Naive thymus-derived CD4-positive, alpha-beta T cell (primary cell): ENCODE measurements around the gene LILRA1. TPM values are rescaled to one million over a fixed set of nuclear protein-coding genes. Genes with fewer than 3 reads are reported as not detected.
"Not testable (repeated sequence)": the region's sequence is repeated elsewhere in the genome, so short reads cannot be mapped to it uniquely, and the experiment has no call there.

Experiments used
- ATAC-seq: fragments of 150-1000 bp; cut with Tn5 transposase; 2 replicates; pipeline ENCODE4 v1.10.0; 2021; ENCODE audit warnings: mild to moderate bottlenecking, moderate library complexity
- CTCF ChIA-PET: fragments of 350-600 bp; sonication (Branson Sonifier 250); formaldehyde crosslinking; loops from one replicate; lab custom pipeline; 2021; ENCODE audit warnings: antibody characterized with exemption; lab: Charles Lee
- POLR2A ChIA-PET: fragments of 350-600 bp; sonication (Branson Sonifier 250); formaldehyde crosslinking; loops from one replicate; lab custom pipeline; 2021; ENCODE audit warnings: antibody characterized with exemption, inconsistent platforms; lab: Charles Lee
- DNase-seq, 9 donors: peaks; one replicate each; pipeline versions ENCODE4 v3.0.0 to v3.0.0-alpha.2; 2020 to 2022; ENCODE audit warnings: mixed read lengths in 1 of 9
- H3K27ac ChIP-seq: one replicate; pipeline ENCODE4 v1.7.0; 2013; ENCODE audit warnings: mild to moderate bottlenecking, low read depth, low read length, moderate library complexity
- H3K27me3 ChIP-seq, 2 donors: one replicate each; pipeline ENCODE4 v1.7.0; 2013; ENCODE audit warnings: low read length in 2 of 2, mild to moderate bottlenecking in 2 of 2, moderate library complexity in 2 of 2; ENCODE audit not compliant: control insufficient read depth in 2 of 2, insufficient read depth in 2 of 2
- H3K36me3 ChIP-seq, 3 experiments: 1 replicate in 2 of 3; 2 replicates in 1 of 3; pipeline ENCODE4 v1.7.0; 2013; ENCODE audit warnings: low read length in 3 of 3, mild to moderate bottlenecking in 3 of 3, moderate library complexity in 1 of 3; ENCODE audit not compliant: insufficient read depth in 3 of 3, control insufficient read depth in 2 of 3
- H3K4me1 ChIP-seq, 2 donors: one replicate each; pipeline ENCODE4 v1.7.0; 2013; ENCODE audit warnings: low read length in 2 of 2, mild to moderate bottlenecking in 2 of 2, moderate library complexity in 1 of 2; ENCODE audit not compliant: control insufficient read depth in 2 of 2, insufficient read depth in 2 of 2
- H3K4me3 ChIP-seq: 2 replicates; pipeline ENCODE4 v1.7.0; 2013; ENCODE audit warnings: mild to moderate bottlenecking, low read length
- H3K9me3 ChIP-seq, 3 experiments: 1 replicate in 2 of 3; 2 replicates in 1 of 3; pipeline ENCODE4 v1.7.0; 2013; ENCODE audit warnings: low read length in 3 of 3; ENCODE audit not compliant: control insufficient read depth in 2 of 3
- H3K27ac Mint-ChIP-seq, 9 donors: one replicate each; pipeline ENCODE4 v1.8.0; 2020 to 2022; ENCODE audit warnings: mixed read lengths in 9 of 9, mild to moderate bottlenecking in 8 of 9, moderate library complexity in 5 of 9, inconsistent platforms in 2 of 9
- H3K27me3 Mint-ChIP-seq, 5 donors: one replicate each; pipeline ENCODE4 v1.8.0; 2021 to 2022; ENCODE audit warnings: mixed read lengths in 5 of 5, mild to moderate bottlenecking in 1 of 5
- H3K36me3 Mint-ChIP-seq, 5 donors: one replicate each; pipeline ENCODE4 v1.8.0; 2020 to 2022; ENCODE audit warnings: mixed read lengths in 5 of 5, mild to moderate bottlenecking in 3 of 5, inconsistent platforms in 1 of 5
- H3K4me1 Mint-ChIP-seq, 7 donors: one replicate each; pipeline ENCODE4 v1.8.0; 2020 to 2022; ENCODE audit warnings: mixed read lengths in 7 of 7, mild to moderate bottlenecking in 3 of 7, inconsistent platforms in 1 of 7
- H3K4me3 Mint-ChIP-seq, 10 donors: one replicate each; pipeline ENCODE4 v1.8.0; 2020 to 2022; ENCODE audit warnings: mild to moderate bottlenecking in 10 of 10, mixed read lengths in 10 of 10, moderate library complexity in 6 of 10, inconsistent platforms in 2 of 10
- H3K9me3 Mint-ChIP-seq, 11 donors: one replicate each; pipeline ENCODE4 v1.8.0; 2020 to 2022; ENCODE audit warnings: mixed read lengths in 11 of 11, mild to moderate bottlenecking in 4 of 11, inconsistent platforms in 1 of 11, moderate library complexity in 1 of 11
- intact Hi-C, 2 donors: fragments of 100-400 bp; cut with micrococcal nuclease; formaldehyde crosslinking; loops; one replicate each; pipeline ENCODE4 v1.15.1; 2023
- polyA plus RNA-seq, 2 donors: library from polyadenylated mRNA; unstranded; fragments of 300-500 nt; fragmentation: Illumina TruSeq; gene quantifications; one replicate each; pipeline ENCODE4 v1.2.3, GENCODE V29; 2021
- total RNA-seq, 6 experiments: library from RNA in 5 of 6; stranded (reverse) in 5 of 6; gene quantifications; 1 replicate in 5 of 6; 2 replicates in 1 of 6; pipeline ENCODE4 v1.2.3 and lab custom pipeline; 2021 to 2026

The LILRA1 gene
- total and polyA plus RNA-seq, 7 experiments from 2014 or later: 0.14 to 36.7 (median 4.3) TPM; not detected in 4

- no peaks in the 10 kb centered on the region for H3K4me1 ChIP-seq
- Mint-ChIP-seq H3K9me3 (peaks cover 0 to 32% (median 9%) of the 10 kb centered on the region in 11 donors), H3K27me3 (peaks cover 0 to 21% (median 10%) of the 10 kb centered on the region in 5 donors), H3K27ac (peak overlapping the region in 1 of 9 donors; percentile 42), H3K4me3 (peak overlapping the region in 1 of 10 donors; percentile 62), H3K4me1 (peaks cover 0 to 5% (median 0%) of the 10 kb centered on the region in 7 donors), H3K36me3 (no peaks in the 10 kb centered on the region)
- intact Hi-C loops: no loop called here
- CTCF ChIA-PET: no interaction called here
- no peaks in the 10 kb centered on the region for H3K27me3 ChIP-seq
- no peaks in the 10 kb centered on the region for H3K9me3 ChIP-seq
- DNase-seq (no peak), ATAC-seq (no peak)
- no peak overlapping the region for H3K27ac ChIP-seq
- no peaks in the 10 kb centered on the region for H3K36me3 ChIP-seq
- POLR2A ChIA-PET: no interaction called here
- no peak overlapping the region for H3K4me3 ChIP-seq
These were observed 23.6 kb downstream of the LILRA1 start for GRCh38 chr19:54616821-54617560.

DNA sequence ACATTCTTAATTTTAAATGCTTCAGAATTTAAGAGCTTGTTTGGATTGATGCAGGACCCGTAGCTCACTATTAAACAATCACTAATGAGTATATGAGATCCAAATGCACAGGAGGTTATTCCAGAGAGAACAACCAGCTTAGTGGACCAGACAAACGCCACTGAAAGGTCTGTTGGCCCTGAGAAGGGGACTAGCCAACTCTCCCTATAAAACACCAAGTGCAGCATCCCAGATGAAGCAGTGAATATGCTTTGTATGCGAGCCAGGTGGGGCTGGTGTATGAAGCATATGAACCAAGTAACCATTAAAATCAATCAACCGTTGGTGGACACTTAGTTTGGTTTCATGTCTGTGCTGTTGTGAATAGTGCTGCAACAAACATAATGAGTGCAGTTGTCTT, 27.0 kb downstream of the LILRA1 start:
- H3K9me3 ChIP-seq: no peaks in the 10 kb centered on the region
- Mint-ChIP-seq H3K9me3 (peaks cover 0 to 15% (median 0%) of the 10 kb centered on the region in 11 donors), H3K36me3 (no peaks in the 10 kb centered on the region), H3K27ac (no peak overlapping the region), H3K4me1 (peaks cover 0 to 13% (median 0%) of the 10 kb centered on the region in 7 donors), H3K4me3 (no peak overlapping the region), H3K27me3 (peaks cover 5 to 23% (median 11%) of the 10 kb centered on the region in 5 donors)
- no peak for ATAC-seq
- H3K27ac ChIP-seq: no peak overlapping the region
- intact Hi-C loops: no loop called here
- H3K4me3 ChIP-seq: no peak overlapping the region
- no peaks in the 10 kb centered on the region for H3K27me3 ChIP-seq
- no peaks in the 10 kb centered on the region for H3K4me1 ChIP-seq
- H3K36me3 ChIP-seq: no peaks in the 10 kb centered on the region
- CTCF ChIA-PET: no interaction called here
- DNase-seq: no peak
- POLR2A ChIA-PET: no interaction called here

- Mint-ChIP-seq H3K27ac (no peak overlapping the region), H3K36me3 (peaks cover 0 to 4% (median 0%) of the 10 kb centered on the region in 5 donors), H3K27me3 (peaks cover 16 to 25% (median 20%) of the 10 kb centered on the region in 5 donors), H3K4me3 (peak overlapping the region in 1 of 10 donors; percentile 33), H3K9me3 (peaks cover 0 to 9% (median under 1%) of the 10 kb centered on the region in 11 donors), H3K4me1 (peaks cover 0 to 16% (median 0%) of the 10 kb centered on the region in 7 donors)
- H3K9me3 ChIP-seq: no peaks in the 10 kb centered on the region
- H3K27ac ChIP-seq: no peak overlapping the region
- ATAC-seq (no peak), DNase-seq (no peak)
- H3K27me3 ChIP-seq: no peaks in the 10 kb centered on the region
- no peaks in the 10 kb centered on the region for H3K36me3 ChIP-seq
- ChIA-PET CTCF (no interaction called here), POLR2A (no interaction called here)
- H3K4me1 ChIP-seq: no peaks in the 10 kb centered on the region
- H3K4me3 ChIP-seq: no peak overlapping the region
- intact Hi-C loops: no loop called here
These were observed 29.0 kb downstream of the LILRA1 start for GRCh38 chr19:54622431-54622830.

- H3K27me3 ChIP-seq, H3K36me3 ChIP-seq, intact Hi-C loops, H3K4me3 ChIP-seq, POLR2A ChIA-PET, H3K4me1 ChIP-seq, H3K27ac ChIP-seq, DNase-seq, H3K4me3 Mint-ChIP-seq, H3K27ac Mint-ChIP-seq, H3K9me3 ChIP-seq, CTCF ChIA-PET: not testable (repeated sequence)
- Mint-ChIP-seq H3K4me1 (peaks cover 0 to 16% (median 0%) of the 10 kb centered on the region in 7 donors), H3K36me3 (peaks cover 0 to 11% (median 0%) of the 10 kb centered on the region in 5 donors), H3K9me3 (peaks cover 0 to 19% (median 2%) of the 10 kb centered on the region in 11 donors), H3K27me3 (peaks cover 13 to 42% (median 33%) of the 10 kb centered on the region in 5 donors)
- peak; percentile 62 for ATAC-seq
These were observed 30.8 kb downstream of the LILRA1 start for GRCh38 chr19:54624234-54624633.

GRCh38 chr19:54624934-54625730, 31.7 kb downstream of the LILRA1 start:
- H3K27ac Mint-ChIP-seq, H3K4me3 Mint-ChIP-seq, CTCF ChIA-PET, DNase-seq, H3K27ac ChIP-seq, H3K27me3 ChIP-seq, POLR2A ChIA-PET, H3K9me3 ChIP-seq, H3K4me3 ChIP-seq, intact Hi-C loops, H3K4me1 ChIP-seq, H3K36me3 ChIP-seq: not testable (repeated sequence)
- peaks cover 0 to 11% (median 0%) of the 10 kb centered on the region in 5 donors for H3K36me3 Mint-ChIP-seq
- ATAC-seq: peak; percentile 78
- H3K9me3 Mint-ChIP-seq: peaks cover 0 to 19% (median 2%) of the 10 kb centered on the region in 11 donors
- peaks cover 0 to 16% (median 0%) of the 10 kb centered on the region in 7 donors for H3K4me1 Mint-ChIP-seq
- H3K27me3 Mint-ChIP-seq: peaks cover 17 to 48% (median 39%) of the 10 kb centered on the region in 5 donors

DNA sequence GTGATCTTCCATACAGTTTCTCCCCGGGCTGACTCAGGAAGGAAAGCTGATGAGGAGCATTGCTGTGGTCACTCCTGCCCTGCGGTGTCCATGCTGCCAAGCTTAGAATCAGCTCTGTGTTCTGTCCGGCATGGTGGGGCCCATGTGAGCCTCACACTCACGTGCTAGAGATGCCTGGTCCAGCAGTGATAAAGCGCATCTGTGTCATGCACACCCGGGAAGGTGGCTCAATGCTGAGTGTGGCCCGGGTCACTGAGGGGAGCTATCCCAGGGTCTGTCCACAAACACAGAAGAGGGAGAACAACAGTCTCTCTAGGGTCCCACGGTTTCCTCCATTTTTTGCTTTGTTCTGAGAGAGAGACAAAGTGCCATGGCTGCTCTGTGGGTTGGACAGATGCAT, 33.3 kb downstream of the LILRA1 start:
- DNase-seq: no peak
- Histone ChIP-seq H3K36me3 (no peaks in the 10 kb centered on the region), H3K4me1 (no peaks in the 10 kb centered on the region), H3K27me3 (no peaks in the 10 kb centered on the region), H3K27ac (no peak overlapping the region), H3K4me3 (no peak overlapping the region), H3K9me3 (no peaks in the 10 kb centered on the region)
- ATAC-seq: no peak
- H3K4me3 Mint-ChIP-seq: no peak overlapping the region
- peaks cover 0 to 18% (median 0%) of the 10 kb centered on the region in 7 donors for H3K4me1 Mint-ChIP-seq
- peaks cover 0 to 11% (median 0%) of the 10 kb centered on the region in 5 donors for H3K36me3 Mint-ChIP-seq
- H3K27ac Mint-ChIP-seq: no peak overlapping the region
- H3K9me3 Mint-ChIP-seq: peaks cover 0 to 19% (median 2%) of the 10 kb centered on the region in 11 donors
- CTCF ChIA-PET: no interaction called here
- POLR2A ChIA-PET: no interaction called here
- intact Hi-C loops: no loop called here
- peaks cover 14 to 65% (median 53%) of the 10 kb centered on the region in 5 donors for H3K27me3 Mint-ChIP-seq
